ENCODE data around the gene MED13L.

GRCh38 chr12:116267948-116268347, 9.5 kb downstream of the MED13L start:
- TF ChIP-seq TAF1 (IDR thresholded peaks at IDR 0.05; ENCODE audit: borderline replicate concordance, insufficient read depth, low read length), result no peak
- TF ChIP-seq FOXP2 (optimal IDR thresholded peaks at IDR 0.05; ENCODE audit: borderline replicate concordance, extremely low read depth, extremely low read length, insufficient read depth), result no peak
- TF ChIP-seq POLR2AphosphoS5 (IDR thresholded peaks at IDR 0.05; ENCODE audit: low read depth, low read length), result no peak

All from PFSK-1 (cell line).